ENCODE measurements around the gene FAM110A.

DNA sequence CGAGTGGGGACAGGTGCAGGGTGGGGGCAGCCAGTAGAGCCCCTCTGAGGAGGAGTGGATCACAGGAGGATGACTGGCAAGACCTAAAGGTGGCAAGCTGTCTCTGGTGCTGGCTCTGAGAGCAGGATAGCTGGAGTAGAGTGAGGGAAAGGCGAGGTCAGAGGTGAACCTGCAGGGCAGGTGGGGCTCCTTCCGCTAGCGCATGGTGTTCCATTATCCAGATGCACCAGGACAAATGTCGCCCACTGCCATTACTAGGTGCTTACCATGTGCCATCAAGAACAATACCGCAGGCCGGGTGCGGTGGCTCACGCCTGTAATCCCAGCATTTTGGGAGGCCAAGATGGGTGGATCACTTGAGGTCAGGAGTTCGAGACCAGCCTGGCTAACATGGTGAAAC lies 18.3 kb upstream of the FAM110A start:
- TF ChIP-seq, protein P1, sequence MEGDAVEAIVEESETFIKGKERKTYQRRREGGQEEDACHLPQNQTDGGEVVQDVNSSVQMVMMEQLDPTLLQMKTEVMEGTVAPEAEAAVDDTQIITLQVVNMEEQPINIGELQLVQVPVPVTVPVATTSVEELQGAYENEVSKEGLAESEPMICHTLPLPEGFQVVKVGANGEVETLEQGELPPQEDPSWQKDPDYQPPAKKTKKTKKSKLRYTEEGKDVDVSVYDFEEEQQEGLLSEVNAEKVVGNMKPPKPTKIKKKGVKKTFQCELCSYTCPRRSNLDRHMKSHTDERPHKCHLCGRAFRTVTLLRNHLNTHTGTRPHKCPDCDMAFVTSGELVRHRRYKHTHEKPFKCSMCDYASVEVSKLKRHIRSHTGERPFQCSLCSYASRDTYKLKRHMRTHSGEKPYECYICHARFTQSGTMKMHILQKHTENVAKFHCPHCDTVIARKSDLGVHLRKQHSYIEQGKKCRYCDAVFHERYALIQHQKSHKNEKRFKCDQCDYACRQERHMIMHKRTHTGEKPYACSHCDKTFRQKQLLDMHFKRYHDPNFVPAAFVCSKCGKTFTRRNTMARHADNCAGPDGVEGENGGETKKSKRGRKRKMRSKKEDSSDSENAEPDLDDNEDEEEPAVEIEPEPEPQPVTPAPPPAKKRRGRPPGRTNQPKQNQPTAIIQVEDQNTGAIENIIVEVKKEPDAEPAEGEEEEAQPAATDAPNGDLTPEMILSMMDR (IDR thresholded peaks at IDR 0.05): no peak
- TF ChIP-seq FOSL2 (IDR thresholded peaks at IDR 0.05): no peak
- TF ChIP-seq FOSL2 (CRISPR knock-in tag; IDR thresholded peaks at IDR 0.05): no peak
- no peak for TF ChIP-seq CHD2 (IDR thresholded peaks at IDR 0.05; ENCODE audit: low read length, partially characterized antibody)
- no peak for TF ChIP-seq POLR2AphosphoS2 (conservative IDR thresholded peaks at IDR 0.05; ENCODE audit: low read length)
- TF ChIP-seq, protein P2, sequence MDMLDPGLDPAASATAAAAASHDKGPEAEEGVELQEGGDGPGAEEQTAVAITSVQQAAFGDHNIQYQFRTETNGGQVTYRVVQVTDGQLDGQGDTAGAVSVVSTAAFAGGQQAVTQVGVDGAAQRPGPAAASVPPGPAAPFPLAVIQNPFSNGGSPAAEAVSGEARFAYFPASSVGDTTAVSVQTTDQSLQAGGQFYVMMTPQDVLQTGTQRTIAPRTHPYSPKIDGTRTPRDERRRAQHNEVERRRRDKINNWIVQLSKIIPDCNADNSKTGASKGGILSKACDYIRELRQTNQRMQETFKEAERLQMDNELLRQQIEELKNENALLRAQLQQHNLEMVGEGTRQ (IDR thresholded peaks at IDR 0.05): no peak
- TF ChIP-seq POLR2A (IDR thresholded peaks at IDR 0.05; ENCODE audit: low read length): no peak; the same call in 1 of the 2 replicates
- TF ChIP-seq KDM1A (IDR thresholded peaks at IDR 0.05; ENCODE audit: low read depth): no peak
- no peak for TF ChIP-seq EP300 (IDR thresholded peaks at IDR 0.05)
- no peak for TF ChIP-seq ZNF302 (CRISPR knock-in tag; IDR thresholded peaks at IDR 0.05)
- TF ChIP-seq, protein P3, sequence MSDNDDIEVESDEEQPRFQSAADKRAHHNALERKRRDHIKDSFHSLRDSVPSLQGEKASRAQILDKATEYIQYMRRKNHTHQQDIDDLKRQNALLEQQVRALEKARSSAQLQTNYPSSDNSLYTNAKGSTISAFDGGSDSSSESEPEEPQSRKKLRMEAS (IDR thresholded peaks at IDR 0.05): no peak
- TF ChIP-seq CBX8 (IDR thresholded peaks at IDR 0.05): no peak
- TF ChIP-seq CEBPB (IDR thresholded peaks at IDR 0.05): no peak
- no peak for TF ChIP-seq MYC (IDR thresholded peaks at IDR 0.05; ENCODE audit: borderline replicate concordance, low read length)
- TF ChIP-seq ZFP36 (IDR thresholded peaks at IDR 0.05; ENCODE audit: borderline replicate concordance, partially characterized antibody): no peak
